Muscle of back (tissue), 11 donors: ENCODE measurements around the gene METTL6. TPM values are rescaled to one million over a fixed set of nuclear protein-coding genes. Genes with fewer than 3 reads are reported as not detected.
"Not testable (repeated sequence)": the region's sequence is repeated elsewhere in the genome, so short reads cannot be mapped to it uniquely, and the experiment has no call there.

Experiments
- DNase-seq, 3 donors: peaks; one replicate each; pipeline versions ENCODE4 v3.0.0 to v3.0.0-alpha.2; 2013
- polyA plus RNA-seq, 10 donors: library from polyadenylated mRNA; unstranded; fragments of 120-200 nt; gene quantifications; one replicate each; pipeline ENCODE4 v1.2.1, GENCODE V29; 2013; ENCODE audit not compliant: insufficient read length in 10 of 10

The METTL6 gene
- polyA plus RNA-seq, 10 donors: 13.6 to 22.1 (median 16.6) TPM

- DNase-seq: no peak
Measured at GRCh38 chr3:15451216-15452113, 24.1 kb upstream of the METTL6 start.

DNA sequence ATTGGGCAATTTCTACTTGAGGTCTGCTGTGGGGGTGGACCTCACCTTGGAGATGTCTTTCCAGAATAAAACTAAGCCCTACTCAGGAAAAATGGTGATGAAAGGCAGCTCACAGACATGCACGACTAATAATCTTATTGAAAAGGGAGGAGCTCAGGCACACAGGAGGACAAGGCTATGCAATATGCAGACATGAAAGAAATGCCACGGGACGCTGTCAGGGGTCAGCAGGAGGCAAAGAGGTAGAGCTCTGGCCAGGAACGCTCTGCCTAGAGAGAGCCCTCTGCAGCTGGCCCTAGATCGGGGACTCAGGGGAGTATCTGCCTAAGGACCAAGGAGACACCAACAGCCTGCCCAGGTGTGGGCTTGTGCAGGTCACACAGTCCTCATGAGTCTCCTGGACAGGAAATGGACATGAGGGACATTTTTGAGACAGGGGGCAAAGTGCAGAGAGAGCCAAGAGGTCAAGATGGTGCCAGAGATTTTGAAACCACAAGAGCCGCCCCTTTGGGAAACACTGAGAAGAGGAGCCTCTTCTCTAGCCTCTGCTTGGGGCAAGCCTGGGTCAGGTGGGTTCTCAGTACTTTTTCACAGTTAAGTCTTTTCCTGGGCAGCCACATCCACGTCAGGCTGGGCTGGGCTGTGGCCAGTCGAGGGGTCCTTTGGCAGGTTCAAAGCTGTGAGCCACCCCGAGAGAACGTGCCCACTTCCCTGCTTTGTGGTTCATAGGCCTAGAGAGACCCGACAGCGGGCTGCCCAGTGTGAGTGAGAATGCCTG, 23.3 kb upstream of the METTL6 start:
- DNase-seq: no peak

DNA sequence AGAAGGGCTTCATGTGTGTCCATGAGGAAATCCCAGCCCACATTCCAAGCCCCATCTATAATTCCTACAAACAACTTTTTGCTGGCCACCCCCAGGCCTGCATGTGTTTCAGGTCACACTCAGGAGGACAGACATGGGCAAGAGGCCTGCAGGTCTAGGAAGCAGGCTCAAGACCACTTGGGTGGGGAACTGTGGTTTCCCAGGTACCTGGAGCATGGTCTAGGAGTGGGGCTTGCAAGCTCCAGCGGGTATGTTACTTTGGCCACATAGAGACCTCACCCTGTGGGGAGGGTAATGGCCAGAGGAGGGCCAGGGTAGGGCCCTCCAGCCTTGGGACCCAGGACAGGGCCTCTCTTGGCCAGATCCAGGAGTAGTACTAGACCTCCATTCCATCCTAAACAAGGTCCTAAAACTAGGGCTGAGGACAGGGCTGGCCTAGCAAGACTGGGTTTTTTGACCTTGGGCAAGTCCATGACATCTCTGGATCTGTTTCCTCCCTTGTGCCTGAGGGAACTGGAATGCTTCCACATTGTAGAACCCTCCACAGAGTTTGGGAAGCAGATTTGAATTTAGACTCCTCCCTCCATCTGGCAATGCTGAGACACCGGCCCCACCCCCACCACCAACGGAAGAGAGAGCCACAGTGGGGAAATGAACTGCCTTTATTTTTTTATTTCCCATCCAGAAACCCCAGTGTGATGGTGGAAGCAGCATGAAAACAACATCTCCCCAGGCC, 22.3 kb upstream of the METTL6 start:
- no peak for DNase-seq

- no peak for DNase-seq
Measured at GRCh38 chr3:15443826-15444524, 16.6 kb upstream of the METTL6 start.

DNA sequence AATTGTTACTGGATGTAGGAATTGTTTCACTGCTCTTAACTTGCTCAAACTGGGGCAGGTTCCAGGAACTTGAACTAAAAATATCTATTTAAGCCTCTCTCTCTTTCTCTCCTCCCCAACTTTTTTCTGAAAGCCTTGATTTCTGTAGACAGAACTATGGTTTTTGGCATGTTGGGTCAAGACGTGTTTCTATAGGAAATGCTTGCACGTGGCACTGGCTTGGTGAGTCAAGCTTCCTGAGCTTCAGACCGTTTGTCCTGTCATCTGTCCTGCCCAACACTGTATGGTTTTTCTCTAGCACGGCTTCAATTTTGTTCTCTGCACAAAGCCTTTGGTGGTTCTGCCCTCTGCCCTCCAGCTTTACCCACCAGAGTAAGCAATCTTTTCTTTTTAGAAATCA, 13.5 kb upstream of the METTL6 start:
- no peak for DNase-seq

- DNase-seq: no peak
Measured at GRCh38 chr3:15439476-15439875, 12.1 kb upstream of the METTL6 start.

DNA sequence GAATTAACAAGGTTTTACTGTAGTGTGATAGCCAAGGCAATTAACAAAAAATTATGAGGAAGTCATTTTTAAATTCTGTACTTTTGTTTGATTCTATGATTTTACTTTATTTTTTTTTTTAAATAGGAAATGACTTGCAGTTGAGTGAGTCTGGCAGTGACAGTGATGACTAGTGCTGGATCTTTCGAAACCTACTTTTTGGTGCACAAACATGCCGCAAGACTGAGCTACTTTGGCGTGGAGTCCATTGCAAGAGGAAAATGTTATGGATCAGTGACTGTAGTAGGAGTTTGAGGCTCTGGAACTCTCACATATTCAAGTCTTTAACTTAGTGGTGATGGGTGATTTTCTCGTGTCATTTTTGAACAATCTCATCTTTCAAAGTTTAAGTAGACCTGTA, 11.6 kb upstream of the METTL6 start:
- DNase-seq: no peak

- DNase-seq: no peak
Measured at GRCh38 chr3:15436246-15436645, 8.9 kb upstream of the METTL6 start.

DNA sequence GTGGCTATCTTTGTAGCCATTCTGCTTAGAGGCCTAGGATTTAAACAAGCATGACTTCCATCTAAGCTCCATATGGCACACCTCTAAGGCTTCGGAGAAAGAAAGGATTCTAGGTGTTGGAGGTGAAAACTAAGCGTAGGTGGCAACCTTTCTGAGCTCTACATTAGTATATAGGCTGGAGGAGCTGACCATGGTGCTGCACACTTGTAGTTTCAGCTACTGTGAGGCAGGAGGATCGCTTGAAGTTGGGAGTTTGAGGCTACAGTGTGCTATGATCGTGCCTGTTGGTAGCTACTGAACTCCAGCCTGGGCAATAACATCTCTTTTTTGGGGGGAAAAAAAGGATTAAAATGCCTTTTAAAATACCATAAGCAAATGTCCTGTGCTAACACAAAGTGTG, 7.4 kb upstream of the METTL6 start:
- no peak for DNase-seq

- no peak for DNase-seq
Measured at GRCh38 chr3:15433531-15433930, 6.2 kb upstream of the METTL6 start.

DNA sequence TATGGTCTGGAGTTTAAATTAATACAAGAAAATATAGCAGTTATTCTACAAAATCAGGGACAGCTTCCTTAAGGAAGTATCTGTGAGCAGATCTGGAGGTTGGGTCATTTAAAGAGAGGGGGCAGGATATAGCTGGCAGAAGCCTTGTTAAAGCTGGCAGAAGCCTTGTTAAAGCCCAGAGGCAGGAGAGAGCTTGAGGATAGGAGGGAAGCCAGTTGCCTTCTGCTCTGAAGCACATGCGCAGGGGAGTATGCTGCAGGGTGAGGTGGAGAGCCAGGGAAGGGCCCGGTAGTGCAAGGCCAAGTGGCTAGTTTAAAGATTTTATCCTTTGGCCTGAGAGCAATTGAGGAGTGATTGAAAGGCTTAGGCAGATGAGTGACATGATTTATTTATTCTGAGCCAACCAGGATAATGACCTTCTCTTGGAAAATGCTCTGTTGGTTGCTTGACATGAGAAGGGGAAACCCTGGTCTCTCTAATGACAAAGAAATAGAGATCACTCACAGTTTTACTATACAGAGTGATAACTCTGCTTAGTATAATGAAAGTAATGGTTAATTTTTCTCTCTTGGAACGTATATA, 4.0 kb upstream of the METTL6 start:
- DNase-seq: no peak

GRCh38 chr3:15430624-15431023, 3.3 kb upstream of the METTL6 start:
- no peak for DNase-seq

DNA sequence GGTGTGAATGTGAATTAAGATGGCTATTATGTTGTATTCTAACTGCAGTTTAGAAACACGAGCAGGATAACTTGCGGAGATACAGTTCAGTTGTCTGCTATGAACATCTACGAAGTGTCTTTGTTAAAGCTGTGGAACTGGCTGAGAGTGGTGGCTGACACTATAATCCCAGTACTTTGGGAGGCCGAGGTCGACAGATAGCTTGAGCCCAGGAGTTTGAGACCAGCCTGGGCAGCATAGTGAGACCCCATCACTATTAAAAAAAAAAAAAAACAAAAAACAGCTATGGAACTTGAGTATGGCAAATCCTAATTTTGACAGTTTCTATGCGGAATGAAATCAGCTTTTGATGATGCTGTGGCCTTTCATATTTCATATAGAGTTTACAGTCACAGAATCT, 1.7 kb upstream of the METTL6 start:
- DNase-seq: no peak

DNA sequence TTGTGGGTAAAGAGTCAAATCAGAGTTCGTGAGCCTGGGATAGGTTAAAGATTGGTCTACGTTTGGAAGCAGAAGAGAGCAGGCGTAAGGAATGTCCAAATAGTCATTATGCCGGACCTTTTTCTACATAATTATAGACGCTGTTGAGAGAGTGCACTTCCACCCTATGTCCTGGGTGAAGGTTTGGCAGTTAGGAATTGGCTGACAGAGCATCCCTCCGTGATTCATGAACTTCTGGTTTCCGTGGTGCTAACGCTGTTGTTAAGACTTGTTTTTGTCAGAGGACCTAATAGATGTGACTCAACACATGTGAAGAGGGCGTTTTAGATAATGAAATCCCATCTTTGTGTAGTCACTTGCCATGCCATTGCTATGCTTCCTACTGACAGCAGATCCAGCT, 1.2 kb upstream of the METTL6 start:
- peak in 2 of 3 donors; percentile 9 to 14 for DNase-seq

DNA sequence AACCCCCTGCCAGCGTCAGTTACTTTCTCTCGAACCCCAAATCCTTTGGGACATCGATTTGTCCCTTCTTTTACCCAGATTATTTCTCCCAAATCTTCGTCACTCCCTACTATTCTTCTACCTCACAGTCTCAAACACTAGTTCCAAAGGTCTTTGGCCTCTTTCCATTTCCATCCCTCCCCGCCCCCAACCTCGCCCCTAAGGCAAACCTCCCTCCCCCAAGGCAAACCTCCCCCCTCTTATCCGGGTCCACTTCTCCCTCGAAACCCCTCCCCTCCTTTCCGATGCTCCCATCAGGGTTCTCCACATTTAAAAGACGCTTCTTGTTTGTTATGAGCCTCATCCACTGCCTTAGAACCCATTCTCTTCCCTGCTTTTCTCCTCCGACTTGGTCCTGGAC, 637 bp upstream of the METTL6 start:
- DNase-seq: no peak

GRCh38 chr3:15426579-15427118, 695 bp downstream of the METTL6 start:
- DNase-seq: no peak

DNA sequence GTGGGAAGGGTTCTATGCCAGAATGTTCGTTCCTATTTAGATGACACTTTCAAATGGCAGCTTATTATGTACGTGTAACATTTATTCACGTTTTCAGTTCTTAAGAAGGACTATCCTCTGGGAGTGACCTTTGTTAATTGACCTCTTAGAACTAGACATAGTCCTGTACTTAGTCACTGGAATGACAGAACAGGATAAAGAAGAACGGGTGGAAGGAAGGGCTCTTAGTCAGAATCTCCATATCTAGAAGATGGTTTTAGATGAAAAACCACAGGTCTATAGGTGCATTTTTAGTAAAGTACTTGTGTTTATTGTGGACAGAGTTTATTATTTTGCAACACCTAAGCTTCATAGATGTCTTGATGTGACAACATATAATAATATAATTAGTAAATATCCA, 6.5 kb downstream of the METTL6 start:
- DNase-seq: no peak

DNA sequence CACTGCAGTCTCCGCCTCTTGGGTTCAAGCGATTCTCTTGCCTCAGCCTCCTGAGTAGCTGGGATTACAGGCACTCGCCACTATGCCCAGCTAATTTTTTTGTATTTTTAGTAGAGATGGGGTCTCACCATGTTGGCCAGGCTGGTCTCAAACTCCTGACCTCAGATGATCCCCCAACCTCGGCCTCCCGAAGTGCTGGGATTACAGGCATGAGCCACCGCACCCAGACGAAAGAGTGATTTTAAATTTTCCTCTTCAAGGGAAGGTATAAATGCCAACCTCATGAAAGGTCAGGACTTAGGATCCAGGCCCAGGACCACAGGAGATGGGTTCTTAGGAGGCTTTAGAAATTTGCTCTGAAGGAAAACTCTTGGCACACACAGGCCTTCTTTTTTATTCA, 16.4 kb downstream of the METTL6 start:
- not testable (repeated sequence) for DNase-seq

- no peak for DNase-seq
Measured at GRCh38 chr3:15409774-15410173, 17.6 kb downstream of the METTL6 start.

DNA sequence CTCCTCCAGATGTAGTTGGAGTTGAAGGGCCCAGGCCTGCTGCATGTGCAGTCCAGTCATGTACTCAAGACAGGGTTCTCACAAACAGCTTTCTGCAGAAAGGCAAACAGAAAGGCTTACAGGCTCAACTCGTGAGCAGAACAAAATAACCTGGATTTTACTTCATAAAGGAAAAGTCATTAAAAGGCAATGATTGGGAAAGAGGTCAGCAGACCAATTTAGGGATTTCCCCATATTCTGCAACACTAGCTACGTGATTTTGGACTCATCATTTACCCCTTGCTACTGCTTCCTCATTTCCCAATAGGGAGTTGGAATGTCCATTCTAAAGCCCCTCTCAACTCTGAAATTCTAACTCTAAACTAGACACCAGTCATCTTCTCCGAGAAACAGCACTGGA, 18.1 kb downstream of the METTL6 start:
- DNase-seq: no peak

DNA sequence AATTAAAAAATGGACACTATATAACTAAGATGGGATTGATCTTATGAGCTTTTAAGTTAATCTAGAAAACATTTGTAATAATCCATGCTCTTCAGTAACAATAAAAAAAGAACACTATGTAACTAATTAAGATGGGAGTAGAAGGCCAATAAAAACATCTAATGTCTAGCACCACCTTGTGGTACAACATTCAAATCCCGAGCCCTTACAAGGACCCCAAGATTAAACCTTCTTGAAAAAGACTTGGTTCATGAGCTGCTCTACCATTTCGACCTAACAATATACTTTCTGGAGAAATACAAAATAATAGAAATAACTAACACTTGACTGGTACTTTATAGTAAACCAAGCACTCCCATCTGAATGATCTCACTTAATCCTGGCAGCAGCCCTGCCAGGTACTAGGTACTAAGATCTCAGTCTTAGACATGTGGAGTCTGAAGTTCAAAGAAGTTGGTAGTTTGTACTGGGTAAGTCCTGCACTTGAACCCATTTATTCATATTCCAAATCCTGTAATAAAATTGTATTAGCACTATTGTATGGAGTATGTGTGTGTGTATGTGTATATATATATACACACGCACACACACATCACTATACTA, 21.8 kb downstream of the METTL6 start:
- peak; percentile 32 to 61 (median 40) for DNase-seq
